SK-N-SH treated with all-trans-retinoic acid at 6 μM for 48 hours (cell line): Measurements from ENCODE around the gene SURF6.

Source experiments
- ATAC-seq: fragments of 200-7000 bp; cut with Tn5 transposase; 3 replicates; pipeline ENCODE4 v1.9.1; 2020; ENCODE audit warnings: mild to moderate bottlenecking, moderate library complexity
- ARNTL ChIP-seq: fragments of 450-650 bp; formaldehyde crosslinking; IDR thresholded peaks from 2 replicates; pipeline ENCODE4 v1.5.0; 2020; ENCODE audit warnings: low read depth, mild to moderate bottlenecking, moderate library complexity, borderline replicate concordance
- BACH2 ChIP-seq: fragments of 250-450 bp; sonication (Bioruptor Pico); IDR thresholded peaks from 2 replicates; pipeline ENCODE4 v1.9.0; 2021; ENCODE audit warnings: mild to moderate bottlenecking, borderline replicate concordance
- CREB5 ChIP-seq: fragments of 250-450 bp; sonication (Bioruptor Pico); IDR thresholded peaks from 2 replicates; pipeline ENCODE4 v1.5.1; 2020; ENCODE audit warnings: low read depth, mild to moderate bottlenecking, moderate library complexity
- CSRNP3 ChIP-seq: fragments of 250-450 bp; sonication (Bioruptor Pico); IDR thresholded peaks from 2 replicates; pipeline ENCODE4 v1.5.1; 2021; ENCODE audit warnings: mild to moderate bottlenecking, moderate library complexity
- ISL1 ChIP-seq: fragments of 250-450 bp; sonication (Bioruptor Pico); IDR thresholded peaks from 2 replicates; pipeline ENCODE4 v2.1.2; 2022; ENCODE audit warnings: mild to moderate bottlenecking, moderate library complexity
- PATZ1 ChIP-seq: fragments of 250-450 bp; sonication (Bioruptor Pico); IDR thresholded peaks from 2 replicates; pipeline ENCODE4 v1.8.0; 2020; ENCODE audit warnings: mild to moderate bottlenecking, moderate library complexity, borderline replicate concordance
- POU6F1 ChIP-seq: fragments of 250-450 bp; sonication (Bioruptor Pico); IDR thresholded peaks from 2 replicates; pipeline ENCODE4 v1.8.0; 2021; ENCODE audit warnings: low read depth, mild to moderate bottlenecking, moderate library complexity, borderline replicate concordance
- PPARA ChIP-seq: fragments of 250-450 bp; sonication (Bioruptor Pico); IDR thresholded peaks from 2 replicates; pipeline ENCODE4 v1.5.0; 2020; ENCODE audit warnings: mild to moderate bottlenecking, borderline replicate concordance
- RARB ChIP-seq: fragments of 250-450 bp; sonication (Bioruptor Pico); IDR thresholded peaks from 2 replicates; pipeline ENCODE4 v1.8.0; 2021; ENCODE audit warnings: mild to moderate bottlenecking, moderate library complexity
- SNAI2 ChIP-seq: fragments of 250-450 bp; sonication (Bioruptor Pico); IDR thresholded peaks from 2 replicates; pipeline ENCODE4 v1.5.0; 2020; ENCODE audit warnings: mild to moderate bottlenecking, moderate library complexity
- TCF4 ChIP-seq: fragments of 250-450 bp; sonication (Bioruptor Pico); IDR thresholded peaks from 2 replicates; pipeline ENCODE4 v1.8.0; 2021; ENCODE audit warnings: mild to moderate bottlenecking, moderate library complexity, borderline replicate concordance
- TOX ChIP-seq: fragments of 250-450 bp; sonication (Bioruptor Pico); IDR thresholded peaks from 2 replicates; pipeline ENCODE4 v1.8.0; 2021; ENCODE audit warnings: mild to moderate bottlenecking, moderate library complexity, borderline replicate concordance
- TSHZ2 ChIP-seq: fragments of 250-450 bp; sonication (Bioruptor Pico); IDR thresholded peaks from 2 replicates; pipeline ENCODE4 v1.5.0; 2020; ENCODE audit warnings: mild to moderate bottlenecking, moderate library complexity
- ZFP3 ChIP-seq: fragments of 250-450 bp; sonication (Bioruptor Pico); IDR thresholded peaks from 2 replicates; pipeline ENCODE4 v1.5.0; 2020; ENCODE audit warnings: mild to moderate bottlenecking, moderate library complexity
- ZFP30 ChIP-seq: fragments of 450-650 bp; formaldehyde crosslinking; IDR thresholded peaks from 2 replicates; pipeline ENCODE4 v1.5.0; 2022; ENCODE audit warnings: mild to moderate bottlenecking, moderate library complexity
- ZNF565 ChIP-seq: fragments of 450-650 bp; formaldehyde crosslinking; conservative IDR thresholded peaks from 2 replicates; pipeline ENCODE4 v1.5.0; 2020; ENCODE audit warnings: low read depth, mild to moderate bottlenecking, moderate library complexity
- ZNF70 ChIP-seq: fragments of 450-650 bp; formaldehyde crosslinking; IDR thresholded peaks from 2 replicates; pipeline ENCODE4 v1.5.0; 2020; ENCODE audit warnings: mild to moderate bottlenecking, moderate library complexity

The SURF6 gene

GRCh38 chr9:133370685-133371084, 34.7 kb upstream of the SURF6 start:
- TF ChIP-seq ZFP3 (CRISPR knock-in tag), result no peak
- TF ChIP-seq ISL1 (CRISPR knock-in tag), result no peak
- TF ChIP-seq TSHZ2 (CRISPR knock-in tag), result no peak
- TF ChIP-seq CSRNP3 (CRISPR knock-in tag), result no peak
- no peak for TF ChIP-seq CREB5 (CRISPR knock-in tag)
- no peak for TF ChIP-seq TCF4
- TF ChIP-seq TOX (CRISPR knock-in tag), result no peak
- TF ChIP-seq RARB (CRISPR knock-in tag), result no peak
- no peak for TF ChIP-seq POU6F1 (CRISPR knock-in tag)
- no peak for TF ChIP-seq BACH2 (CRISPR knock-in tag)
- no peak for ATAC-seq

- no peak for ATAC-seq
- no peak for TF ChIP-seq PATZ1 (CRISPR knock-in tag)
- no peak for TF ChIP-seq ZFP3 (CRISPR knock-in tag)
- no peak for TF ChIP-seq TSHZ2 (CRISPR knock-in tag)
- no peak for TF ChIP-seq TCF4
- TF ChIP-seq ZFP30, result no peak
- no peak for TF ChIP-seq ISL1 (CRISPR knock-in tag)
- TF ChIP-seq POU6F1 (CRISPR knock-in tag), result no peak
- no peak for TF ChIP-seq SNAI2 (CRISPR knock-in tag)
- TF ChIP-seq ARNTL (CRISPR knock-in tag), result no peak
Measured at GRCh38 chr9:133369933-133370332, 33.9 kb upstream of the SURF6 start.

GRCh38 chr9:133369422-133369821, 33.4 kb upstream of the SURF6 start:
- no peak for ATAC-seq
- no peak for TF ChIP-seq ARNTL (CRISPR knock-in tag)
- TF ChIP-seq ZNF565 (CRISPR knock-in tag), result no peak
- no peak for TF ChIP-seq TOX (CRISPR knock-in tag)
- no peak for TF ChIP-seq RARB (CRISPR knock-in tag)
- no peak for TF ChIP-seq PPARA (CRISPR knock-in tag)
- TF ChIP-seq ZFP30, result no peak
- TF ChIP-seq ISL1 (CRISPR knock-in tag), result no peak
- TF ChIP-seq TSHZ2 (CRISPR knock-in tag), result no peak
- TF ChIP-seq CREB5 (CRISPR knock-in tag), result no peak
- no peak for TF ChIP-seq ZNF70 (CRISPR knock-in tag)
